Thoracic aorta (tissue), 2 donors: ENCODE measurements around the gene NPEPL1. TPM values are rescaled to one million over a fixed set of nuclear protein-coding genes. Genes with fewer than 3 reads are reported as not detected.

ENCODE experiments used
- ATAC-seq: fragments of 150-250 bp; one replicate; pipeline ENCODE4 v1.8.0; 2017; ENCODE audit warnings: low read depth; ENCODE audit not compliant: insufficient number of reproducible peaks, low FRiP score
- DNase-seq: peaks from one replicate; pipeline ENCODE4 v3.0.0-alpha.2; 2020; ENCODE audit warnings: low spot score
- H3K27ac ChIP-seq, 2 donors: fragments of 200-600 bp; sonication (generic); 1 replicate in 1 of 2; 2 replicates in 1 of 2; pipeline ENCODE4 v1.5.1; 2016; ENCODE audit warnings: mild to moderate bottlenecking in 2 of 2, moderate library complexity in 2 of 2
- H3K27me3 ChIP-seq: fragments of 200-600 bp; sonication (generic); replicated peaks from 2 replicates; pipeline ENCODE4 v1.6.0; 2016; ENCODE audit warnings: mild to moderate bottlenecking; ENCODE audit not compliant: insufficient read depth
- H3K36me3 ChIP-seq: fragments of 200-600 bp; sonication (generic); one replicate; pipeline ENCODE4 v1.5.1; 2016
- H3K4me1 ChIP-seq, 2 donors: fragments of 200-600 bp; sonication (generic); 1 replicate in 1 of 2; 2 replicates in 1 of 2; pipeline versions ENCODE4 v1.5.1 to v1.6.0; 2016; ENCODE audit warnings: low read depth in 2 of 2, mild to moderate bottlenecking in 1 of 2; ENCODE audit not compliant: control insufficient read depth in 1 of 2
- H3K4me3 ChIP-seq: fragments of 200-600 bp; sonication (generic); 2 replicates; pipeline ENCODE4 v1.5.1; 2016; ENCODE audit warnings: mild to moderate bottlenecking
- H3K9me3 ChIP-seq: fragments of 200-600 bp; sonication (generic); 2 replicates; pipeline ENCODE4 v1.5.1; 2016
- CTCF ChIP-seq: fragments of 200-600 bp; sonication (generic); IDR thresholded peaks from one replicate; pipeline ENCODE4 v1.5.1; 2019; ENCODE audit warnings: antibody characterized with exemption
- total RNA-seq, 2 donors: library from RNA; depleted of rRNA; stranded (reverse); fragments of >200 nt; gene quantifications; one replicate each; pipeline versions ENCODE4 v1.1.0 to v1.2.3, GENCODE V29; 2016

The NPEPL1 gene
- total RNA-seq, 2 donors from 2014 or later: 47.1 to 59.4 TPM

DNA sequence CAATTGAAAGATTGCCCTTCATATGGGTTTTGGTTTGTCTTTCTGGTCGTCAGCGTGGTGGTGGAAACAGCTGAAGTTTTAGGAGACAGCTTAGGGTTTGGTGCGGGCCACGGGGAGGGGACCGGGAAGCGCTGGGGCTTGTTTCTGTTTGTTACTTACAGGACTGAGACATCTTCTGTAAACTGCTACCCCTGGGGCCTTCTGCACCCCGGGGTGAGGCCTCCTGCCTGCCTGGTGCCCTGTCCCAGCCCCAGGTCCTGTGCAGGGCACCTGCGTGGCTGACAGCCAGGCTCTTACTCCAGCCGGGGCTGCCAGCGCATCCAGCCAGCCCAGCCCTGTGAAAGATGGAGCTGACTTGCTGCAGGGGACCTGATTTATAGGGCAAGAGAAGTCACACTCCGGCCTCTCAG lies 22.8 kb downstream of the NPEPL1 start:
- TF ChIP-seq CTCF: no peak
- no peaks in the 10 kb centered on the region for H3K4me1 ChIP-seq
- ATAC-seq (no peak), DNase-seq (no peak)
- H3K36me3 ChIP-seq: peaks cover 4% of the 10 kb centered on the region
- H3K9me3 ChIP-seq: no peaks in the 10 kb centered on the region
- no peaks in the 10 kb centered on the region for H3K27me3 ChIP-seq
- no peak overlapping the region for H3K27ac ChIP-seq
- H3K4me3 ChIP-seq: no peak overlapping the region

DNA sequence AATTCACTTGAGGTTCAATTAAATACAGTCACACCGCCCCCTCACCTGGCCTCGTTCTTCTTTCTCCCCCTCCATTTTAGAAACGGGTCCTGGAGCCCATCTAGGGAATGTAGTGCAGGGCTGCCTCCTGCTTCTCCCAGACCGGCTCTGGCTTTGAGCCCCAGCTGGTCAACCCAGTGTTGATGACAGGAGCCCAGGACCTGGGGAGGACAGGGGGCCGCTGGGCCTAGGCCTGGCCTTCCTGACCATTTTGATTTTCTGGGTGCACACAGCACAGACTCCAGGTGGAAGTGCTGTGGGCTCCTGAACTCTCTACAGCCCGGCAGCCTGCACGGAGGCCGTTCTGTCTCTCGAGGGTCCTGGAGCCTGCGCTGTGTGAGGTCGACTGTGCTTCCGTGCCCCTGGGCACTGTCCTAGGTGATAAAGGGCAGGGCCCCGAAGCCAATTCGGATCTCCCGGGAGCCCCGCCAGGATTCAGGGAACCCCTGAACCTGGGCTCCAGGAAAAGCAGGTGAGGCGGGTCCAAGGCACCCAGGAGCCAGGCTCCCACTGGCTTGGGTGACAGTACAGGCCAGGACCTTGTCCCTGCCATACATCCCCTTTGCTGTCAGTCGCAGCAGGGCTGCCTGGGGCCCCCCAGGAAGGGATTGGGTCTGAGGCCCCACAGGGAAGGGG lies 23.3 kb downstream of the NPEPL1 start:
- no peak for DNase-seq
- H3K4me1 ChIP-seq: no peaks in the 10 kb centered on the region
- ATAC-seq: no peak
- no peak overlapping the region for H3K4me3 ChIP-seq
- no peak overlapping the region for H3K27ac ChIP-seq
- no peaks in the 10 kb centered on the region for H3K27me3 ChIP-seq
- peaks cover 4% of the 10 kb centered on the region for H3K36me3 ChIP-seq
- TF ChIP-seq CTCF: no peak
- H3K9me3 ChIP-seq: no peaks in the 10 kb centered on the region

DNA sequence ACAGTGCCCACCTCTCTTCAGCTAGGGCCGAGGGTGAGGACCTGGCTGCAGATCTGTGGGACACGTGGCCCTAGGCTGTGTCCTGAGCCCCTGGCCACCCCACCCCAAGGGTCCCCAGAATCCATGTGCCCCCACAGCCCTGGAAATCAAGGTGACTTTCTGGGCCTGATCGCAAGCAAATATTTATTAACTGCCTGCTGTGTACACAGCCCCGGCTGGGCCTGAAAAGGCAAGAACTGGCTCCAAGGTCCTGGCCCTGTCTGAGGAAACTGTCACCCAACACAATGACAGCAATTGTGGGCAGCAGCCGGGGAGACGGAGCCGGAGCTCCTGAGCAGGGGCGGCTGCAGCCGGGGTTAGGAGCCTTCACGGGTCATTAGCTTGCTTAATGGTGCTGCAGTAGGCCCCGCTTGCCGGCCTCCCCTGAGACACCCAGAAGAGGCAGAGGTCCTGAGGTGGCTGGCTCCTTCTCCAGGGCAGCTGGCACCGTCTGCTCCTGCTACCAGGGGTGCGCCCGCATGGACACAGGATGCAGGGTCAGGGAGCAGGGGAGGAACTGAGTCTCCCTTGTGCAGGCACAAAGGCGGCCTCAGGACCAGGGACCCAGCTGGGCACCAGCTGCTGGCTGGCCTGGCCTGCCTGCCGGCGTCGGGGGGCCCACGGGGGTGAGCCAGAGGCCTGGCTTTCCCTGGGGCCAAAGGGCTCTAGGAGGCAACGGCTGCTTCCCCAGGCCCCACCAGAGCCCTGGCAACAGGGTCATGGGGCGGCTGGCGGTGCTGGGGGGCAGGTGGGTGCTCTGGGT lies 24.1 kb downstream of the NPEPL1 start:
- Histone ChIP-seq H3K9me3 (no peaks in the 10 kb centered on the region), H3K27me3 (no peaks in the 10 kb centered on the region), H3K4me3 (no peak overlapping the region), H3K4me1 (no peaks in the 10 kb centered on the region), H3K36me3 (peaks cover 2% of the 10 kb centered on the region), H3K27ac (no peak overlapping the region)
- TF ChIP-seq CTCF: no peak
- ATAC-seq: no peak
- no peak for DNase-seq

- H3K27ac ChIP-seq: no peak overlapping the region
- H3K36me3 ChIP-seq: no peaks in the 10 kb centered on the region
- TF ChIP-seq CTCF: no peak
- DNase-seq (no peak), ATAC-seq (no peak)
- H3K4me3 ChIP-seq: no peak overlapping the region
- no peaks in the 10 kb centered on the region for H3K4me1 ChIP-seq
- no peaks in the 10 kb centered on the region for H3K27me3 ChIP-seq
- H3K9me3 ChIP-seq: no peaks in the 10 kb centered on the region
Measured at GRCh38 chr20:58717278-58718091, 24.9 kb downstream of the NPEPL1 start.

- ATAC-seq: no peak
- no peak overlapping the region for H3K27ac ChIP-seq
- H3K36me3 ChIP-seq: no peaks in the 10 kb centered on the region
- no peak overlapping the region for H3K4me3 ChIP-seq
- no peaks in the 10 kb centered on the region for H3K27me3 ChIP-seq
- no peaks in the 10 kb centered on the region for H3K4me1 ChIP-seq
- TF ChIP-seq CTCF: no peak
- no peaks in the 10 kb centered on the region for H3K9me3 ChIP-seq
- DNase-seq: no peak
Measured at GRCh38 chr20:58718121-58718563, 25.5 kb downstream of the NPEPL1 start.
